Mucosa of descending colon (tissue), 3 donors: Measurements from ENCODE around the gene ZXDC. TPM values are rescaled to one million over a fixed set of nuclear protein-coding genes. Genes with fewer than 3 reads are reported as not detected.

Experiments used
- ATAC-seq: fragments of 200-7000 bp; cut with Tn5 transposase; one replicate; pipeline ENCODE4 v1.9.1; 2020; ENCODE audit warnings: mild to moderate bottlenecking, moderate library complexity
- DNase-seq, 3 donors: peaks; one replicate each; pipeline ENCODE4 v3.0.0-alpha.2; 2020
- H3K36me3 ChIP-seq: fragments of 200-600 bp; one replicate; pipeline ENCODE4 v1.8.0; 2021; ENCODE audit warnings: low read depth, mild to moderate bottlenecking
- H3K4me1 ChIP-seq: fragments of 200-600 bp; one replicate; pipeline ENCODE4 v1.8.0; 2021; ENCODE audit warnings: low read depth, mild to moderate bottlenecking
- H3K4me3 ChIP-seq: fragments of 200-600 bp; one replicate; pipeline ENCODE4 v1.8.0; 2021; ENCODE audit warnings: mild to moderate bottlenecking
- H3K9me3 ChIP-seq: fragments of 200-600 bp; one replicate; pipeline ENCODE4 v1.8.0; 2021; ENCODE audit warnings: mild to moderate bottlenecking
- CTCF ChIP-seq: fragments of 200-600 bp; IDR thresholded peaks from one replicate; pipeline ENCODE4 v1.8.0; 2022; ENCODE audit warnings: antibody characterized with exemption, mild to moderate bottlenecking
- intact Hi-C, 2 donors: fragments of 100-400 bp; cut with DNase I in 1 of 2; cut with micrococcal nuclease in 1 of 2; formaldehyde crosslinking; loops; one replicate each; pipeline versions ENCODE4 v1.11.0 to v1.11.1; 2022; cut with DNase I, micrococcal nuclease
- total RNA-seq, 3 donors: library from RNA; stranded (reverse); fragmentation: NEBNext Ultra II Directional in 2 of 3; extraction: Animal tissue kit (Norgen Biotek cat#: 25700) in 2 of 3; gene quantifications; one replicate each; pipeline versions ENCODE4 v1.2.1 to v1.2.4, GENCODE V29; 2021 to 2023
- donor health status: DM: no; HTN: no; CAD: no; lungs with moderate emphysema.
- donor health status: DM: no; HTN: no; CAD: no.
- donor health status: DM: no; HTN: yes; CAD: no.

The ZXDC gene
- total RNA-seq, 3 donors from 2014 or later: 28.7 to 39.4 (median 37.7) TPM

GRCh38 chr3:126448136-126448892 is 27.4 kb downstream of the ZXDC start:
- no peaks in the 10 kb centered on the region for H3K4me1 ChIP-seq
- TF ChIP-seq CTCF: no peak
- intact Hi-C loops: no loop called here
- no peak overlapping the region for H3K4me3 ChIP-seq
- ATAC-seq: no peak
- H3K9me3 ChIP-seq: no peaks in the 10 kb centered on the region
- no peak for DNase-seq
- H3K36me3 ChIP-seq: no peaks in the 10 kb centered on the region

- Histone ChIP-seq H3K4me1 (no peaks in the 10 kb centered on the region), H3K9me3 (no peaks in the 10 kb centered on the region), H3K4me3 (no peak overlapping the region), H3K36me3 (no peaks in the 10 kb centered on the region)
- no peak for TF ChIP-seq CTCF
- no peak for DNase-seq
- ATAC-seq: no peak
- intact Hi-C loops: no loop called here
Measured at GRCh38 chr3:126447456-126448106, 28.1 kb downstream of the ZXDC start.

- Histone ChIP-seq H3K36me3 (no peaks in the 10 kb centered on the region), H3K4me1 (no peaks in the 10 kb centered on the region), H3K4me3 (no peak overlapping the region), H3K9me3 (no peaks in the 10 kb centered on the region)
- DNase-seq: no peak
- intact Hi-C loops: no loop called here
- no peak for TF ChIP-seq CTCF
- ATAC-seq: no peak
Measured at GRCh38 chr3:126446791-126447190, 28.9 kb downstream of the ZXDC start.

GRCh38 chr3:126446301-126446700 is 29.4 kb downstream of the ZXDC start:
- no peaks in the 10 kb centered on the region for H3K4me1 ChIP-seq
- DNase-seq (no peak), ATAC-seq (no peak)

GRCh38 chr3:126445506-126445905 is 30.2 kb downstream of the ZXDC start:
- H3K36me3 ChIP-seq: no peaks in the 10 kb centered on the region
- DNase-seq (no peak), ATAC-seq (no peak)
- no peaks in the 10 kb centered on the region for H3K4me1 ChIP-seq
- intact Hi-C loops: no loop called here
- H3K4me3 ChIP-seq: no peak overlapping the region
- no peak for TF ChIP-seq CTCF
- no peaks in the 10 kb centered on the region for H3K9me3 ChIP-seq

More at GRCh38 chr3:126446301-126446700, 29.4 kb downstream of the ZXDC start:
- no peaks in the 10 kb centered on the region for H3K36me3 ChIP-seq
- no peaks in the 10 kb centered on the region for H3K9me3 ChIP-seq
- TF ChIP-seq CTCF: no peak
- intact Hi-C loops: no loop called here
- no peak overlapping the region for H3K4me3 ChIP-seq
